ENCODE results near the gene IFT43.

- no peak for TF ChIP-seq USF1 (CRISPR knock-in tag; IDR thresholded peaks at IDR 0.05)
- TF ChIP-seq ZNF263 (CRISPR knock-in tag; IDR thresholded peaks at IDR 0.05; ENCODE audit: low read depth), result no peak
- TF ChIP-seq, protein P1, sequence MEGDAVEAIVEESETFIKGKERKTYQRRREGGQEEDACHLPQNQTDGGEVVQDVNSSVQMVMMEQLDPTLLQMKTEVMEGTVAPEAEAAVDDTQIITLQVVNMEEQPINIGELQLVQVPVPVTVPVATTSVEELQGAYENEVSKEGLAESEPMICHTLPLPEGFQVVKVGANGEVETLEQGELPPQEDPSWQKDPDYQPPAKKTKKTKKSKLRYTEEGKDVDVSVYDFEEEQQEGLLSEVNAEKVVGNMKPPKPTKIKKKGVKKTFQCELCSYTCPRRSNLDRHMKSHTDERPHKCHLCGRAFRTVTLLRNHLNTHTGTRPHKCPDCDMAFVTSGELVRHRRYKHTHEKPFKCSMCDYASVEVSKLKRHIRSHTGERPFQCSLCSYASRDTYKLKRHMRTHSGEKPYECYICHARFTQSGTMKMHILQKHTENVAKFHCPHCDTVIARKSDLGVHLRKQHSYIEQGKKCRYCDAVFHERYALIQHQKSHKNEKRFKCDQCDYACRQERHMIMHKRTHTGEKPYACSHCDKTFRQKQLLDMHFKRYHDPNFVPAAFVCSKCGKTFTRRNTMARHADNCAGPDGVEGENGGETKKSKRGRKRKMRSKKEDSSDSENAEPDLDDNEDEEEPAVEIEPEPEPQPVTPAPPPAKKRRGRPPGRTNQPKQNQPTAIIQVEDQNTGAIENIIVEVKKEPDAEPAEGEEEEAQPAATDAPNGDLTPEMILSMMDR (IDR thresholded peaks at IDR 0.05), result no peak
- TF ChIP-seq ZBTB43 (CRISPR knock-in tag; IDR thresholded peaks at IDR 0.05), result no peak
- no peak for TF ChIP-seq HMGA2 (CRISPR knock-in tag; IDR thresholded peaks at IDR 0.05)
- no peak for TF ChIP-seq ZBTB21 (CRISPR knock-in tag; IDR thresholded peaks at IDR 0.05; ENCODE audit: borderline replicate concordance)
- no peak for TF ChIP-seq NFE2L1 (CRISPR knock-in tag; IDR thresholded peaks at IDR 0.05)
- TF ChIP-seq TCF7 (CRISPR knock-in tag; IDR thresholded peaks at IDR 0.05; ENCODE audit: low read depth), result no peak
- TF ChIP-seq ZNF512 (CRISPR knock-in tag; IDR thresholded peaks at IDR 0.05; ENCODE audit: borderline replicate concordance), result no peak
- TF ChIP-seq JUN (CRISPR knock-in tag; IDR thresholded peaks at IDR 0.05), result no peak
- no peak for TF ChIP-seq ZMAT4 (CRISPR knock-in tag; IDR thresholded peaks at IDR 0.05)
- TF ChIP-seq, protein P2, sequence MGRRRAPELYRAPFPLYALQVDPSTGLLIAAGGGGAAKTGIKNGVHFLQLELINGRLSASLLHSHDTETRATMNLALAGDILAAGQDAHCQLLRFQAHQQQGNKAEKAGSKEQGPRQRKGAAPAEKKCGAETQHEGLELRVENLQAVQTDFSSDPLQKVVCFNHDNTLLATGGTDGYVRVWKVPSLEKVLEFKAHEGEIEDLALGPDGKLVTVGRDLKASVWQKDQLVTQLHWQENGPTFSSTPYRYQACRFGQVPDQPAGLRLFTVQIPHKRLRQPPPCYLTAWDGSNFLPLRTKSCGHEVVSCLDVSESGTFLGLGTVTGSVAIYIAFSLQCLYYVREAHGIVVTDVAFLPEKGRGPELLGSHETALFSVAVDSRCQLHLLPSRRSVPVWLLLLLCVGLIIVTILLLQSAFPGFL (CRISPR knock-in tag; IDR thresholded peaks at IDR 0.05; ENCODE audit: borderline replicate concordance), result no peak
Measured at GRCh38 chr14:76098047-76098446, 112.5 kb downstream of the IFT43 start.
